MCF 10A (cell line): ENCODE results near the gene VPS39. TPM values are rescaled to one million over a fixed set of nuclear protein-coding genes. Genes with fewer than 3 reads are reported as not detected.

ENCODE experiments used
- BruUV-seq: library from RNA; stranded (reverse); fragments of 400-500 nt; replicated peaks from 2 replicates; lab custom pipeline; 2021; lab: Mats Ljungman, UMichigan
- CTCF ChIA-PET: fragments of 300-600 bp; sonication (Branson Sonifier 250); formaldehyde crosslinking; extraction: SDS; loops from one replicate; lab custom pipeline; 2021; ENCODE audit warnings: antibody characterized with exemption, inconsistent platforms; lab: Yijun Ruan, JAX
- POLR2A ChIA-PET: fragments of 300-600, 350-650 bp; sonication (Branson Sonifier 250); formaldehyde crosslinking; extraction: SDS; loops from one replicate; lab custom pipeline; 2020; ENCODE audit warnings: antibody characterized with exemption, inconsistent platforms; lab: Yijun Ruan, JAX
- DNase-seq: peaks from one replicate; pipeline ENCODE4 v3.0.0-alpha.2; 2018; ENCODE audit not compliant: unreplicated experiment
- H3K27ac Mint-ChIP-seq: one replicate; pipeline ENCODE4 v1.8.0; 2022; ENCODE audit warnings: mild to moderate bottlenecking, low read depth, mixed read lengths; ENCODE audit not compliant: unreplicated experiment
- H3K27me3 Mint-ChIP-seq: one replicate; pipeline ENCODE4 v1.8.0; 2022; ENCODE audit warnings: mixed read lengths; ENCODE audit not compliant: insufficient read depth, unreplicated experiment
- H3K36me3 Mint-ChIP-seq: one replicate; pipeline ENCODE4 v1.8.0; 2022; ENCODE audit warnings: mild to moderate bottlenecking, moderate library complexity, mixed read lengths; ENCODE audit not compliant: insufficient read depth, unreplicated experiment
- H3K4me1 Mint-ChIP-seq: one replicate; pipeline ENCODE4 v1.8.0; 2022; ENCODE audit warnings: mixed read lengths; ENCODE audit not compliant: insufficient read depth, unreplicated experiment
- H3K4me3 Mint-ChIP-seq: one replicate; pipeline ENCODE4 v1.8.0; 2022; ENCODE audit warnings: mild to moderate bottlenecking, moderate library complexity, mixed read lengths; ENCODE audit not compliant: unreplicated experiment
- H3K9me3 Mint-ChIP-seq: one replicate; pipeline ENCODE4 v1.8.0; 2022; ENCODE audit warnings: mixed read lengths; ENCODE audit not compliant: unreplicated experiment
- intact Hi-C: fragments of 100-400 bp; cut with micrococcal nuclease; formaldehyde crosslinking; loops from 2 replicates; pipeline ENCODE4 v1.14.1; 2022
- total RNA-seq: library from RNA; stranded (reverse); gene quantifications from 2 replicates; pipeline ENCODE4 v1.2.3, GENCODE V29; 2022
- TF ChIP-seq, protein P1 (sequence below): fragments of 200-600 bp; IDR thresholded peaks from one replicate; pipeline ENCODE4 v1.8.0; 2022; ENCODE audit warnings: antibody characterized with exemption, mild to moderate bottlenecking; ENCODE audit not compliant: unreplicated experiment

Gene VPS39
- total RNA-seq, 1 experiment from 2014 or later: 47.1 TPM

GRCh38 chr15:42144841-42145375 lies 63.2 kb downstream of the VPS39 start:
- Mint-ChIP-seq H3K36me3 (no peaks in the 10 kb centered on the region), H3K27me3 (peaks cover 20% of the 10 kb centered on the region), H3K4me1 (no peaks in the 10 kb centered on the region), H3K9me3 (no peaks in the 10 kb centered on the region), H3K27ac (no peak overlapping the region), H3K4me3 (no peak overlapping the region)
- no peak for DNase-seq
- TF ChIP-seq, protein P1, sequence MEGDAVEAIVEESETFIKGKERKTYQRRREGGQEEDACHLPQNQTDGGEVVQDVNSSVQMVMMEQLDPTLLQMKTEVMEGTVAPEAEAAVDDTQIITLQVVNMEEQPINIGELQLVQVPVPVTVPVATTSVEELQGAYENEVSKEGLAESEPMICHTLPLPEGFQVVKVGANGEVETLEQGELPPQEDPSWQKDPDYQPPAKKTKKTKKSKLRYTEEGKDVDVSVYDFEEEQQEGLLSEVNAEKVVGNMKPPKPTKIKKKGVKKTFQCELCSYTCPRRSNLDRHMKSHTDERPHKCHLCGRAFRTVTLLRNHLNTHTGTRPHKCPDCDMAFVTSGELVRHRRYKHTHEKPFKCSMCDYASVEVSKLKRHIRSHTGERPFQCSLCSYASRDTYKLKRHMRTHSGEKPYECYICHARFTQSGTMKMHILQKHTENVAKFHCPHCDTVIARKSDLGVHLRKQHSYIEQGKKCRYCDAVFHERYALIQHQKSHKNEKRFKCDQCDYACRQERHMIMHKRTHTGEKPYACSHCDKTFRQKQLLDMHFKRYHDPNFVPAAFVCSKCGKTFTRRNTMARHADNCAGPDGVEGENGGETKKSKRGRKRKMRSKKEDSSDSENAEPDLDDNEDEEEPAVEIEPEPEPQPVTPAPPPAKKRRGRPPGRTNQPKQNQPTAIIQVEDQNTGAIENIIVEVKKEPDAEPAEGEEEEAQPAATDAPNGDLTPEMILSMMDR: no peak
- CTCF ChIA-PET: interaction anchor here (1.0 kb wide), 1 partner anchor 78 kb away, joined by 4 read pairs; no protein-coding TSS in a partner anchor
- BruUV-seq: no TSS peak
- intact Hi-C loops: no loop called here
- POLR2A ChIA-PET: no interaction called here

DNA sequence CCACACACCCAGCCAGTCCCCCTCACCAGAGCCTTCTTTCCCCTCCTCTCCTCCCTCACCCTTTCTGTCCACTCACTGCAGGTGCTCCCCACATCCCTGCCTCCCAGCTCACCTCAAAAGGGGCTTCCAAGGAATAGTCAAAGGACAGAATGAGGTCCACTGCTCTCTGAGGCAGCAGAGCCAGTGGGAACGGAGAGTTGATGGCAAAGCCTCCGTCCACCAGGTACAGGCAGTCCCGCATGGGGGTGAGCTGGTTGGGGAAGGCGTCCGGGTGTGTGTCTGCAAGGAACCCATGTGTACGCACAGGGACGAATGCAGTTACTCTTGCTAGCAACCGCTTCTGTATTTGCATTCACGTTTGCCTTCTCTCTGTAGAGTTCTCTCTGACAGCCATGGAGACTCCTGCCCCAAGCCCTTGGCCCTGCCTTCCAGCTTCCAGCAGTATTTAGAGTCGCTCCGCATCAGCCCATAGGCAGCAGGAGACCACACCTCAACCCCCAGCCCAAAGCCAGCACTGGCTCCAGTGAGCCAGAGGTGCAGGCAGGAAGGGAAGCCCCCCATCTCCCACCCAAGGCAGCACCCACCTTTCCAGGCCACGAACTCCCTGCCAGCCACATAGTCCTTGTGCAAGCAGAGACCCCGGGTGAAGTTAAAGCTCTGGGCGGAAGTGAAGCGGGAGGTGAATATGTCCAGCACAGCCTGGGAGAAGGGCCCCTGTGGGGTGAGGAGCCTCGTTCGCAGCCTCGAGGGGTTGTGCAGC lies 64.1 kb downstream of the VPS39 start:
- no peak overlapping the region for H3K4me3 Mint-ChIP-seq
- POLR2A ChIA-PET: interaction anchor here (0.7 kb wide), 1 partner anchor 293 kb away, joined by 4 read pairs; no protein-coding TSS in a partner anchor
- peaks cover 29% of the 10 kb centered on the region for H3K27me3 Mint-ChIP-seq
- intact Hi-C loops: no loop called here
- H3K9me3 Mint-ChIP-seq: no peaks in the 10 kb centered on the region
- no TSS peak for BruUV-seq
- no peaks in the 10 kb centered on the region for H3K36me3 Mint-ChIP-seq
- no peak overlapping the region for H3K27ac Mint-ChIP-seq
- no peak for DNase-seq
- TF ChIP-seq, protein P1: no peak
- H3K4me1 Mint-ChIP-seq: no peaks in the 10 kb centered on the region
- CTCF ChIA-PET: interaction anchor here (1.1 kb wide), 1 partner anchor 11 kb away, joined by 3 read pairs; no protein-coding TSS in a partner anchor

DNA sequence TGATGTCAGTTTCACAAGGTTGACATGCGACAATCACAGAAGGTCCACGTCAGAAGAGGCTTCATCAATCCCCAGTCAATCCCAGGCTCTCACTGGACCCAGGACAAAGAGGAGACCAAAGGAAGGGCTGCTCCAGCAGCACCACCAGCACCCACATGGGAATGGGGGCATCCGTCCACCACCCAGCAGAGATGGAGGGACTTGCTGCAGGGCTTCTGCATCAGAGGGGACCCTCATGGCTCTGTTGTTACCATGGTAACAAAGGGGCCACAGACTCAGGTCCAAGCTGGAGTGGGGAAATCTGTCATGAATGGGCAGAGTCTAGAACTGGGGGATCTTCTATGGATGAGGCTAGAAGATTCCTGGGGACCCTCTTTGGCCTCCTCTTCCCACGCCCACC lies 64.7 kb downstream of the VPS39 start:
- intact Hi-C loops: no loop called here
- Mint-ChIP-seq H3K4me3 (no peak overlapping the region), H3K4me1 (no peaks in the 10 kb centered on the region), H3K27me3 (peaks cover 32% of the 10 kb centered on the region), H3K36me3 (no peaks in the 10 kb centered on the region), H3K9me3 (no peaks in the 10 kb centered on the region), H3K27ac (no peak overlapping the region)
- POLR2A ChIA-PET: interaction anchor here (0.7 to 1.4 kb wide), 2 partner anchors 25 to 292 kb away, joined by 3 to 4 read pairs; no protein-coding TSS in a partner anchor
- CTCF ChIA-PET: interaction anchor here (0.6 to 1.1 kb wide), 3 partner anchors 9 to 77 kb away, joined by 3 read pairs; no protein-coding TSS in a partner anchor
- TF ChIP-seq, protein P1: no peak
- no TSS peak for BruUV-seq
- DNase-seq: no peak
